Astrocyte of the spinal cord (primary cell): ENCODE data around the gene SART3.

Experiments
- DNase-seq: peaks from one replicate; pipeline ENCODE4 v3.0.0; 2011; ENCODE audit warnings: low read depth, low spot score
- H3K4me3 ChIP-seq: 2 replicates; pipeline ENCODE4 v1.5.1; 2011; ENCODE audit warnings: low read depth, mild to moderate bottlenecking, low read length, moderate library complexity
- CTCF ChIP-seq: IDR thresholded peaks from 2 replicates; pipeline ENCODE4 v1.5.1; 2012; ENCODE audit warnings: low read depth, mild to moderate bottlenecking, low read length, inconsistent platforms
- in situ Hi-C: cut with HindIII; loops from 2 replicates; pipeline ENCODE4 v1.10.0; 2017; ENCODE audit warnings: low sequenced_read_pairs

SART3 gene

GRCh38 chr12:108605690-108606406 is 44.9 kb upstream of the SART3 start:
- no peak for TF ChIP-seq CTCF

GRCh38 chr12:108605000-108605689 is 44.2 kb upstream of the SART3 start:
- in situ Hi-C loops, result no loop called here
- H3K4me3 ChIP-seq, result no peak overlapping the region
- TF ChIP-seq CTCF, result no peak
- DNase-seq, result no peak

More at GRCh38 chr12:108605690-108606406, 44.9 kb upstream of the SART3 start:
- DNase-seq, result no peak
- in situ Hi-C loops, result no loop called here
- no peak overlapping the region for H3K4me3 ChIP-seq

GRCh38 chr12:108604208-108604941 is 43.4 kb upstream of the SART3 start:
- no peak overlapping the region for H3K4me3 ChIP-seq
- in situ Hi-C loops, result no loop called here
- DNase-seq, result no peak
- no peak for TF ChIP-seq CTCF

GRCh38 chr12:108603743-108604142 is 42.8 kb upstream of the SART3 start:
- no peak for TF ChIP-seq CTCF
- in situ Hi-C loops, result no loop called here
- no peak overlapping the region for H3K4me3 ChIP-seq
- no peak for DNase-seq

- no peak for DNase-seq
- in situ Hi-C loops, result no loop called here
- TF ChIP-seq CTCF, result no peak
- no peak overlapping the region for H3K4me3 ChIP-seq
Observed at GRCh38 chr12:108602976-108603704, 42.2 kb upstream of the SART3 start.

- DNase-seq, result no peak
- in situ Hi-C loops, result no loop called here
- H3K4me3 ChIP-seq, result no peak overlapping the region
- TF ChIP-seq CTCF, result no peak
Observed at GRCh38 chr12:108602209-108602705, 41.3 kb upstream of the SART3 start.
